ENCODE data around the gene PDE3B. TPM values are rescaled to one million over a fixed set of nuclear protein-coding genes. Genes with fewer than 3 reads are reported as not detected.

PDE3B gene
- total and polyA plus RNA-seq, 2 of the 8 experiments (the other 6 are each of a cell fraction or from before 2014, with no cell fraction given), result 2.7 to 10.9 TPM

- H4K5ac ChIP-seq (ENCODE audit: insufficient read length, low read depth, low read length), result no peak overlapping the region
- FAIRE-seq (no peak), DNase-seq (ENCODE audit: low read depth in 1 of 2, low spot score in 2 of 2) (no peak)
- H4K91ac ChIP-seq (replicated peaks; ENCODE audit: insufficient read length, low read length), result no peak overlapping the region
- no peaks in the 10 kb centered on the region for H4K20me1 ChIP-seq (replicated peaks in 1 of 2; ENCODE audit: control insufficient read depth in 1 of 2, insufficient read depth in 2 of 2, low read length in 2 of 2)
- no peak overlapping the region for H3K9ac ChIP-seq (replicated peaks in 1 of 4; ENCODE audit: extremely low read depth in 1 of 4, low read depth in 3 of 4, low read length in 3 of 4)
- no peak overlapping the region for H2AK5ac ChIP-seq (ENCODE audit: low read depth, low read length)
- CTCF ChIA-PET (ENCODE audit: partially characterized antibody), result interaction anchor here (1.4 to 3.2 kb wide), 2 partner anchors 130 to 244 kb away, joined by 3 to 11 read pairs; no protein-coding TSS in a partner anchor
- no peaks in the 10 kb centered on the region for H3K36me3 ChIP-seq (ENCODE audit: control insufficient read depth in 2 of 4, insufficient read depth in 4 of 4, low read length in 3 of 4)
- no peaks in the 10 kb centered on the region for H3K27me3 ChIP-seq (replicated peaks in 1 of 4; ENCODE audit: control insufficient read depth in 3 of 4, extremely low read depth in 1 of 4, insufficient read depth in 3 of 4, low read length in 3 of 4)
- H3K4ac ChIP-seq (replicated peaks; ENCODE audit: insufficient read length, low read depth, low read length), result no peak overlapping the region
- no peak overlapping the region for H2AFZ ChIP-seq (ENCODE audit: low read length)
- POLR2A ChIA-PET (ENCODE audit: partially characterized antibody), result no interaction called here
- no peak overlapping the region for H2BK5ac ChIP-seq (ENCODE audit: low read depth, low read length)
- no peak overlapping the region for H3K23ac ChIP-seq (ENCODE audit: insufficient read length)
- no peak overlapping the region for H2BK20ac ChIP-seq (ENCODE audit: low read length)
- no peaks in the 10 kb centered on the region for H3K79me1 ChIP-seq (ENCODE audit: low read depth, low read length)
- H4K8ac ChIP-seq (ENCODE audit: extremely low read depth, insufficient read depth, low read length), result no peak overlapping the region
- no peak overlapping the region for H2BK15ac ChIP-seq (ENCODE audit: low read length)
- H3K4me3 ChIP-seq (ENCODE audit: extremely low read depth in 1 of 4, insufficient read depth in 2 of 4, low read depth in 3 of 4, low read length in 4 of 4), result no peak overlapping the region
- H3K9me3 ChIP-seq (ENCODE audit: insufficient read depth in 2 of 2, low read depth in 1 of 2, low read length in 1 of 2), result peaks cover 0 to 5% of the 10 kb centered on the region in 2 experiments; a peak in 2 of 4 replicates
- no peaks in the 10 kb centered on the region for H3K79me2 ChIP-seq (ENCODE audit: control insufficient read depth in 1 of 2, insufficient read depth in 2 of 2, low read length in 2 of 2)
- H3K4me2 ChIP-seq (ENCODE audit: insufficient read depth in 1 of 2, low read depth in 2 of 2, low read length in 2 of 2), result no peak overlapping the region
- no peak overlapping the region for H2BK120ac ChIP-seq (replicated peaks; ENCODE audit: low read depth, low read length)
- no peak overlapping the region for H3K27ac ChIP-seq (ENCODE audit: low read depth, low read length)
- no peak overlapping the region for H3K14ac ChIP-seq (ENCODE audit: insufficient read length)
- H3K23me2 ChIP-seq (ENCODE audit: low read depth, low read length), result no peaks in the 10 kb centered on the region
- H3K4me1 ChIP-seq (replicated peaks in 1 of 4; ENCODE audit: control insufficient read depth in 3 of 4, insufficient read depth in 4 of 4, low read length in 3 of 4), result no peaks in the 10 kb centered on the region
- no peak overlapping the region for H3K56ac ChIP-seq (replicated peaks; ENCODE audit: insufficient read length, low read depth, low read length)
- no peak overlapping the region for H2BK12ac ChIP-seq (ENCODE audit: low read depth, low read length)
- no peak overlapping the region for H3K18ac ChIP-seq (ENCODE audit: extremely low read depth, low read length)
- no peak for TF ChIP-seq SRF (IDR thresholded peaks at IDR 0.05; ENCODE audit: low read depth, low read length)
- no peak for TF ChIP-seq TAF1 (IDR thresholded peaks at IDR 0.05; ENCODE audit: low read depth, low read length)
- TF ChIP-seq TCF12 (IDR thresholded peaks at IDR 0.05; ENCODE audit: low read depth, low read length), result no peak
- TF ChIP-seq ATF2 (IDR thresholded peaks at IDR 0.05; ENCODE audit: low read length), result no peak
- no peak for TF ChIP-seq RFX5 (IDR thresholded peaks at IDR 0.05; ENCODE audit: borderline replicate concordance, low read depth, low read length)
- TF ChIP-seq GTF2F1 (IDR thresholded peaks at IDR 0.05; ENCODE audit: borderline replicate concordance, low read depth, low read length), result no peak
- no peak for TF ChIP-seq TBP (IDR thresholded peaks at IDR 0.05; ENCODE audit: low read depth, low read length)
Observed at GRCh38 chr11:14775897-14776296, 132.3 kb downstream of the PDE3B start.

All from H1 (cell line).